ENCODE measurements around the gene EMD.
"Not testable (repeated sequence)": the region's sequence is repeated elsewhere in the genome, so short reads cannot be mapped to it uniquely, and the experiment has no call there.

EMD gene

DNA sequence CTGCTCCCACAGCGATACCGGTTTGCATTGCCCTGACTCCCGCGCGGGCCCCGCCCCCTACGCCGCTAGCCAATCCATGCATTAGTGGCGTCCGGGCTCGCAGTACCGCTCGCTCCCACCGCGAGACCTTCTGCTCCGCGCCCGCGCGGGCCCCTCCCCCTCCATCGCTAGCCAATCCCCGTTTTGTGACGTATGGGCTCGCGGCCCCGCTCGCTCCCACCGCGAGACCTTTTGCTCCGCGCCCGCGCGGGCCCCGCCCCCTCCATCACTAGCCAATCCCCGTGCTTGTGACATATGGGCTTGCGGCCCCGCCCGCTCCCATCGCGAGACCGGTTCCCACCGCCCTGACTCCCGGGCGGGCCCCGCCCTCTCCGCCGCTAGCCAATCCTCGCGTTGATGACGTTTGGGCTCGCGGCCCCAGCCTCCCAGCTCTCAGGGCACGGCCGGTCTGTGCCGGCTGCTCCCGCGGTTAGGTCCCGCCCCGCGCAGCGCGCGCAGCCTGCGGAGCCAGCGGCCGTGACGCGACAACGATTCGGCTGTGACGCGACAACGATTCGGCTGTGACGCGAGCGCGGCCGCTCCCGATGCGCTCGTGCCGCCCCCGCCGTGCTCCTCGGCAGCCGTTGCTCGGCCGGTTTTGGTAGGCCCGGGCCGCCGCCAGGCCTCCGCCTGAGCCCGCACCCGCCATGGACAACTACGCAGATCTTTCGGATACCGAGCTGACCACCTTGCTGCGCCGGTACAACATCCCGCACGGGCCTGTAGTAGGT lies at the start of gene EMD:
EMD (plus strand) TSS at position 497 of the 770 bp plus-strand sequence; CDS start at position 687, 190 bp downstream.
- peak; percentile 87 to 88 for DNase-seq (ENCODE audit: low read depth in 2 of 2)

GRCh38 chrX:154332561-154332960 lies 46.5 kb upstream of the EMD start:
- no peak for DNase-seq (ENCODE audit: low read depth in 2 of 2)

- DNase-seq (ENCODE audit: low read depth in 2 of 2) = no peak
These were observed 46.0 kb upstream of the EMD start for GRCh38 chrX:154333116-154333515.

DNA sequence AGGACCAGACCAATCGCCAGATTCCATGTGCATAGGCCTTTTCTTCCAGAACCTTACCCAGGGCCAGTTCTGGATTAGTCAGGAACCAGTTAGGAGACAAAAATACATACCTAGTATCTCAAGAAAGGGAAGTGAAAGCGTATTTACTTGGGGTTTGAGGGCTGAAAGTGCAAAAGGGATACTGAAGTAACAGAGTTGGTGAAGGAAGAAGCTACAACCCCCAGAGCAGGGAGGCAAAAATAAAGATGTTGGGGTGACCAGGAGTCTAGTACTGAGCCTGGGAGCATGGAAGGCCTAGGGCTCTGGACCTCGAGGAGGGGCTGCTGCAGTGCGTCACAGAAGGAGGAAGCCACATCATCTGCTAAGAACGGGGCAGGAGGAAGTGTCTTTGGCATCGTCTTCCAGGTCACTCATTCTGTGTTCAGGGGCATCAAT lies 45.2 kb upstream of the EMD start:
- DNase-seq (ENCODE audit: low read depth in 2 of 2) = no peak

DNA sequence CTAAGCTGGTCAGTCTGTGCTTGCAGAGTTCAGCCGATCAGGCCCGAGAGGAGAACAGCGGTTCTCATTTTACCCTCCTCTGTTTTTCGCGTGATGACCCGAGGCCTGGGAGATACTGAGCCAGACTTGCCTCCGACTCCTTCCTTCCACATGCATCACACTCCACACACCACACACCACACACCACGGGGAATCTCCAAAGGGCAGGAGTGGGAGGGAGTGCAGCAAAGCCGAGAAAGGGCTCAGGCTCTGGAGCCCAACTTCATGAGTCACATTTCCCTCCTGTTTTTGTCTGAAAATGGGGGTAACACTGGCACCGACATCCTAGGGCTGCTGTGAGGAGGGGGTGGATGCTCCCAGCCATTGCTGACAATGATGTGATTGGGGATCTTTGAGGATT lies 44.6 kb upstream of the EMD start:
- DNase-seq (ENCODE audit: low read depth in 2 of 2) = no peak

GRCh38 chrX:154341399-154342298 lies 37.4 kb upstream of the EMD start:
- not testable (repeated sequence) for DNase-seq (ENCODE audit: low read depth in 2 of 2)

DNA sequence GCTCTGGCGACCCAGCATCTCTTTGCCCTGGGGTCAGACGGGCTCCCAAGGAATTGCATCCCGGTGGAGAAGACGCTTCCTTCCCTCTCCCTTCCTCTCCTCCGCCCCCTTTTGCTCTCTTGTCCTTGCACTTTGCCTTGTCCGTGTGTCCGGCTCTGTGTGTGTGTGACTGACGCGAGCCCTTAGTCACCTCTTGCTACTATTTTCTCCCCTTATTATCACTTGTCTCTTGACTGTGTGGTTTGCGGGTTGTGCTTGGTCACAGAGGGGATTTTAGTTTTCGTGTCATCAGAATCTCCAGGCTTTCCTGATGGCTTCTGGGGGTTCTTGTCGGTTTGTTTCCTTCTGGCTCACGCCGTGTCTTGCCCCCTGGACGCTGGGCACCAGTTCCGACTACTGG lies 36.0 kb upstream of the EMD start:
- not testable (repeated sequence) for DNase-seq (ENCODE audit: low read depth in 2 of 2)

DNA sequence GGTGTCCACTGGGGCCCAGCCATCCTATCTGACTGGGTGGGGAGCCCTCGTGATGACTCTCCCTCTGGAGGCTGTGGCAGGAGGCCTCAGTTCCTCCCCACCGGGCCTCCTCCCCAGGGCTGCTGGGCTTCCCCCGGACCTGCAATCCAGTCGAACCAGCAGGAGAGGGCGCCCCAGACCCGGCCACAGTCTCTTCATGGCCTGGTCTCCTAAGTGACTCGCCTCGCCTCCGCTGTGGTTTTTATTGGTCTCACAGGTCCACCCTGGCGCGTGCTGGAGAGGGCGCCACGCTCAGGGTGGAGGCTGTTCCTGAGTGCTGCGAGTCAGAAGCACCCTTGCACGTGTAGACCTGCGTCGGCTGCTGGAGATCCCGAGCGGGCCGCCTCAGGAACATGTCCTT lies 35.5 kb upstream of the EMD start:
- not testable (repeated sequence) for DNase-seq (ENCODE audit: low read depth in 2 of 2)

DNA sequence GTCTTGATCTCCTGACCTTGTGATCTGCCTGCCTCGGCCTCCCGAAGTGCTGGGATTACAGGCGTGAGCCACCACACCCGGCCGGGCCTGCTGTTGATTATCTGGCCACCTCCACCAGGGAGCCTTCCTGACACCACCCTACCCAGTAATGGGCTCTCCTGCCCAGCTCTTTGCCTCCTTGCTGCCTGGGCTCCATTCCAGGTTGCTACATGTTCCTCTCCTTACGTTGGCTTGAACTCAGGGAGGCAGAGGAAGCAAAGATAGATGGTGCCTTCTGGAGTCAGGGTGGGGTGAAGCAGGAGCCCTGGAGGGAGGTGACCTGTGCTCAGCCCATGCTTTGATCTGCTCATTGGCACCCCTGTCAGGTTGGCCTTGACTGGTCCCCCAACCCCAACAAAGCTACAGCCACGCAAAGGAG lies 31.0 kb upstream of the EMD start:
- no peak for DNase-seq (ENCODE audit: low read depth in 2 of 2)

DNA sequence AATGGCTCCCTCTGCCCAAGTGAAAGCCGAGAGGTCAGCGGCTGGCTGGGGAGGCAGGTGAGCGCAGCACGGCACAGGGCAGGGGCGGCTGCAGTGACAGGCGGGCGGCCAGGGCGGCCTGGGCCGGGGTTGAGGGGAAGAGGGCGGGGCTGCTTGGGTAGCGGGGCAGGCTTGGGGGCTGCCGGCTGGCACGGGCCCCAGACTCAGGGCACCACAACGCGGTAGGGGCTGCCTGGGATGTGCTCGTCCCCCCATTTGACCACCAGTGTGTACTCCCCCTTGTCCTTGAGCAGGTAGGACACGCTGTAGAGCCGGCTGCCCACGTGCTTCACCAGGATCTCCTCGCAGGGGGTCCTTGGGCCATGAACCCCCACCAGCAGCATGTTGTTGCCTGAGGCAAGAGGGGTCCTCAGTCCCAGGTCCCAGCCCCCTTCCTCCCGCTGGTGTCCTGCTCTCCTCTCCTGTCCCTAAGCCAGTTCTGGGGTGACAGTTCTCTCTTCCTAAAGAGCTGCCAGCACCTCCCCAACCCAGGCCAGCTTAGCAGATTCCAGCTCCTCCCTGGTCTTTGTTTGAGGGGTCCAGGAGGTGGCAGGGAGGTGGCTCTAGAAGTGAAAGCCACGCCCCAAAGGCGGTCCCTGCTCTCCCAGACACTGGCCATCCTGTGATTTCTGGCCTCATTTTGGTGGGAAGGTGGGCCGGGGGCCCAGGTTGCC lies 30.3 kb upstream of the EMD start:
- no peak for DNase-seq (ENCODE audit: low read depth in 2 of 2)

DNA sequence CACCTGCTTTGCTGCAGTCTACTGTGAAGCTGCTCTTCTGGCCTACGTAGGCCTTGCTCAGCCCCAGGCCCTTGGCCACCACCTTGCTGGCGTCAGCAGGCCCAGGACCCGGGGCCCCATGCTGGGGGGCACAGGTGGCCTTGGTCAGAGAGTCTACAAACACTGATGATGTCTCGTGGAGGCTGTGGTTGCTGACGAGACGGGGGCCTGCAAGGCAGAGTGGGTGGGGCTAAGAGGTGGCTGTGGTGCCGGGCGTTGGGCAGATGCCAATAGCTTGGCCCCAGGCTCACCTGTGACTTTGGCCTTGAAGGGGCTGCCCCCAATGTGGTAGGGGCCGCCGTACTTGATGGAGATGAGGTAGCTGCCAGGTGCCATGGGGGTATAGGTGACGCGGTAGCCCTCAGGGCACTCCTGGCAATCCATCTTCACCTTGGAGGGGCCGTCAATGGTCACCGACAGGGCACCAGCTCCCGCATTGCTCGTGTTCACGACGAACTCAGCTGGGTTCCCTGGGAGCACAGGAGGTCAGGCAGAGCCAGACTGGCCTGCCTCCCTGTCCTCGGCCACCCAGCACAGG lies 29.6 kb upstream of the EMD start:
- no peak for DNase-seq (ENCODE audit: low read depth in 2 of 2)

GRCh38 chrX:154349979-154350378 lies 29.1 kb upstream of the EMD start:
- no peak for DNase-seq (ENCODE audit: low read depth in 2 of 2)

GRCh38 chrX:154350429-154351182 lies 28.5 kb upstream of the EMD start:
- DNase-seq (ENCODE audit: low read depth in 2 of 2) = no peak

DNA sequence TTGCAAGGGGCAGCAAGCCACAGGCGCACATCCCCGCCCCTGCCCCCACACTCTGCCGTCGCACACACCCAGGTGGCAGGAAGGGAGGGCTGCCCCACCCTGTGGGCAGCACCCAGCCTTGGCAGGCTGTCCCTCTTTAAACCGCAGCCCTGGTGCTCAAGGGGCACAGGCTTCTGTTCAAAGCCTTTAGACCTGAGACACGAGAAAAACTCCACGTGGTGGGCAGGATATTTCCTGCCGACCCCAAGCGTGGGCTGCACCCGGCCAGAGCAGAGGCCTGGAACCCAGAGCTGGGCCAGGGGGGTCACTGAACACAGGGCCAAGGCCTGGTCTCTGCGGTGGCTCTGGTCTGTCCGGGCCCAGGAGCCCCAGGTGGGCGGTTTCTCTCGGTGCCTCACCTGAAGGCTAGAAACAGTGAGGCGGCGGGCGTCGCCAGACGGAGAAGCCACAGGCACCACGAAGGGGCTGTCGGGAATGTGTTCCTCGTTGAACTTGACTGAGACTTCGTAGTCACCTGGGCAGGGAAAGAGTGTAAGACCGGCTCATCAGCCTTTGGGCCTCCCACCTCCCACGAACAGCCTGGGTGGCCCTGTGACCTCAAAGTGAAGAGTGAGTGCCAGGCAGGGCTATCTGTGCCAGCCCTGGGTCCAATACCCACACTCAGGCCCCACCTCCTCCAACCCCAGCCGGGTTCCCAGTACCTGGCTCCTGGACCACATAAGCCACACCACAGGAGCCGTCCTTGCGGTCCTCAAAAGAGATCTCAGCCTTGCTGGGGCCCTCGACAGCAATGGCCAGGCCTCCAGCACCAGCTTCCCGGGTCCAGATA lies 27.7 kb upstream of the EMD start:
- DNase-seq (ENCODE audit: low read depth in 2 of 2) = no peak

GRCh38 chrX:154352012-154352401 lies 27.1 kb upstream of the EMD start:
- DNase-seq (ENCODE audit: low read depth in 2 of 2) = no peak

- no peak for DNase-seq (ENCODE audit: low read depth in 2 of 2)
These were observed 26.6 kb upstream of the EMD start for GRCh38 chrX:154352466-154352865.

- no peak for DNase-seq (ENCODE audit: low read depth in 2 of 2)
These were observed 25.8 kb upstream of the EMD start for GRCh38 chrX:154353172-154353843.

GRCh38 chrX:154354013-154354412 lies 25.1 kb upstream of the EMD start:
- DNase-seq (ENCODE audit: low read depth in 2 of 2) = no peak

DNA sequence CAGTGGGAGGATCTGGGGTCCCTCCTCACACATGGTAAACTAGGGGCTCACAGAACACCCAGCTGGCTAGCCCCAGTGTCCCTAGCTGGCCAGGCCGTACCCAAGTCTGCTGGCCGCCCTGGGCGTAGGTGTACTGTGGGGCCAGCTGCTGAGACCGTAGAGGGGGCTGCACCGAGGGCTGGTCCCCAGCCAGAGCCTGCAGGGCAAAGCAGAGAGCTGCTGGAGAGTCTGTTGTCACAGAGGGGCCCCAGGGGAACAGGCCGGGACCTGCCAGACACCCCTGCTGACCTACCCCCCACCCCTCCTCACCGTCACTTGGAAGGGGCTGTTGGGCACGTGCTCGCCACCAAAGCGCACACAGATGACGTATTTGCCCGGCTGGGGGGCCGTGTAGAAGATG lies 24.6 kb upstream of the EMD start:
- DNase-seq (ENCODE audit: low read depth in 2 of 2) = no peak

All from stimulated activated CD8-positive, alpha-beta memory T cell treated with anti-CD3 and anti-CD28 coated beads, Interleukin-7, amount 100 ng/mL, for 1 hour (primary cell).